ENCODE measurements around the gene HOXC12. TPM values are rescaled to one million over a fixed set of nuclear protein-coding genes. Genes with fewer than 3 reads are reported as not detected.

Gene HOXC12
- total RNA-seq, 6 experiments from 2014 or later = not detected

- no peaks in the 10 kb centered on the region for H3K36me3 ChIP-seq
- H3K27me3 ChIP-seq = peaks cover 15 to 60% of the 10 kb centered on the region in 2 donors
- intact Hi-C loops (cut with DNase I) = no loop called here
- TF ChIP-seq POLR2A (IDR thresholded peaks at IDR 0.05) (no peak), CTCF (IDR thresholded peaks at IDR 0.05) (no peak)
- DNase-seq = no peak
- peaks cover 0 to 3% (median 0%) of the 10 kb centered on the region in 4 donors for H3K4me1 ChIP-seq
- ATAC-seq = peak in 2 of 4 donors; percentile 20 to 33
- H3K9me3 ChIP-seq = no peaks in the 10 kb centered on the region
- 6% methylated on average over 31 of the region's 38 CpGs for WGBS (ENCODE audit: insufficient coverage, low coverage, low lambda C conversion rate, missing lambda C conversion rate)
- H3K4me3 ChIP-seq = no peak overlapping the region
- H3K27ac ChIP-seq = no peak overlapping the region
These were observed 1.6 kb upstream of the HOXC12 start for GRCh38 chr12:53952871-53953734.

GRCh38 chr12:53953831-53954693 lies 641 bp upstream of the HOXC12 start:
- no peaks in the 10 kb centered on the region for H3K9me3 ChIP-seq
- intact Hi-C loops (cut with DNase I) = no loop called here
- H3K4me3 ChIP-seq = no peak overlapping the region
- H3K4me1 ChIP-seq = peaks cover 0 to 3% (median 0%) of the 10 kb centered on the region in 4 donors
- TF ChIP-seq POLR2A (IDR thresholded peaks at IDR 0.05) = no peak
- TF ChIP-seq CTCF (IDR thresholded peaks at IDR 0.05) = no peak
- no peak overlapping the region for H3K27ac ChIP-seq
- no peaks in the 10 kb centered on the region for H3K36me3 ChIP-seq
- WGBS (ENCODE audit: insufficient coverage, low coverage, low lambda C conversion rate, missing lambda C conversion rate) = 4% methylated on average over 19 of the region's 19 CpGs
- H3K27me3 ChIP-seq = peaks cover 15 to 70% of the 10 kb centered on the region in 2 donors
- no peak for DNase-seq
- ATAC-seq = no peak

DNA sequence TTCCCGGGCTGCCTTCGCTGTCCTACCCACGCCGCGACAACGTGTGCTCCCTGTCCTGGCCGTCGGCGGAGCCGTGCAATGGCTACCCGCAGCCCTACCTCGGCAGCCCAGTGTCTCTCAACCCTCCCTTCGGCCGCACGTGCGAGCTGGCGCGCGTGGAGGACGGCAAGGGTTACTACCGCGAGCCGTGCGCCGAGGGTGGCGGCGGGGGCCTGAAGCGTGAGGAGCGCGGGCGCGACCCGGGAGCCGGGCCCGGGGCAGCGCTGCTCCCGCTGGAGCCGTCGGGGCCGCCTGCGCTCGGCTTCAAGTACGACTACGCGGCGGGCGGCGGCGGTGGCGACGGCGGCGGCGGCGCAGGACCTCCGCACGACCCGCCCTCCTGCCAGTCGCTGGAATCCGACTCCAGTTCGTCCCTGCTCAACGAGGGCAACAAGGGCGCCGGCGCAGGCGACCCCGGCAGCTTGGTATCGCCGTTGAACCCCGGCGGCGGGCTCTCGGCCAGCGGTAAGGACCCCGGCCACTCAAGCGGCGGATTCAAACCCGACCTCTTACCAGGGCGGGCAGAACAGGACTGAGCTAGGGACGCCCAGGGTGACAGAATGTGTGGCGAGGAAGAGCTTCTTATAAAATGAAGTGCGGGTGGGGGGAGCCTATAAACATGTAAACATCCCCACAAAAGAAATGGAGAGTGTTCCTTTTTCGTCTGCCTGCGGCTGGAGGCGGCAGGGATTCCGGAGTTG lies 503 bp downstream of the HOXC12 start:
- Histone ChIP-seq H3K4me3 (no peak overlapping the region), H3K4me1 (peaks cover 0 to 3% (median 0%) of the 10 kb centered on the region in 4 donors), H3K27ac (no peak overlapping the region), H3K27me3 (peaks cover 15 to 70% of the 10 kb centered on the region in 2 donors), H3K36me3 (no peaks in the 10 kb centered on the region), H3K9me3 (no peaks in the 10 kb centered on the region)
- no peak for DNase-seq
- WGBS (ENCODE audit: insufficient coverage, low coverage, low lambda C conversion rate, missing lambda C conversion rate) = 6% methylated on average over 8 of the region's 86 CpGs
- no peak for TF ChIP-seq CTCF (IDR thresholded peaks at IDR 0.05)
- no peak for TF ChIP-seq POLR2A (IDR thresholded peaks at IDR 0.05)
- intact Hi-C loops (cut with DNase I) = no loop called here
- ATAC-seq = no peak

GRCh38 chr12:53955776-53956250 lies 1.1 kb downstream of the HOXC12 start:
- no peak overlapping the region for H3K4me3 ChIP-seq
- WGBS (ENCODE audit: insufficient coverage, low coverage, low lambda C conversion rate, missing lambda C conversion rate) = 3% methylated on average over 10 of the region's 10 CpGs
- H3K4me1 ChIP-seq = peaks cover 0 to 3% (median 0%) of the 10 kb centered on the region in 4 donors
- no peaks in the 10 kb centered on the region for H3K9me3 ChIP-seq
- no peak overlapping the region for H3K27ac ChIP-seq
- peaks cover 17 to 67% of the 10 kb centered on the region in 2 donors for H3K27me3 ChIP-seq
- TF ChIP-seq POLR2A (IDR thresholded peaks at IDR 0.05) (no peak), CTCF (IDR thresholded peaks at IDR 0.05) (no peak)
- ATAC-seq (no peak), DNase-seq (no peak)
- H3K36me3 ChIP-seq = no peaks in the 10 kb centered on the region
- intact Hi-C loops (cut with DNase I) = no loop called here

Data from right lobe of liver (tissue), 6 donors.